WERI-Rb-1 (cell line): Measurements from ENCODE around the gene LBX1.

ENCODE experiments used
- DNase-seq: peaks from one replicate; pipeline ENCODE4 v3.0.0-alpha.2; 2020
- H3K27ac ChIP-seq: fragments of 250-450 bp; sonication (Bioruptor Pico); 2 replicates; pipeline ENCODE4 v1.5.1; 2020; ENCODE audit warnings: mild to moderate bottlenecking, moderate library complexity
- H3K27me3 ChIP-seq: fragments of 250-450 bp; sonication (Bioruptor Pico); 2 replicates; pipeline ENCODE4 v1.5.1; 2021; ENCODE audit warnings: mild to moderate bottlenecking, low read depth, moderate library complexity; ENCODE audit not compliant: insufficient read depth, severe bottlenecking
- H3K36me3 ChIP-seq: fragments of 250-450 bp; sonication (Bioruptor Pico); 2 replicates; pipeline ENCODE4 v1.5.1; 2020; ENCODE audit warnings: mild to moderate bottlenecking, moderate library complexity
- H3K4me3 ChIP-seq: 2 replicates; pipeline ENCODE4 v1.5.1; 2011; ENCODE audit warnings: low read depth, mild to moderate bottlenecking, control low read depth, low read length
- H3K9me3 ChIP-seq: fragments of 250-450 bp; sonication (Bioruptor Pico); 2 replicates; pipeline ENCODE4 v1.5.1; 2021; ENCODE audit warnings: mild to moderate bottlenecking, moderate library complexity; ENCODE audit not compliant: severe bottlenecking
- CTCF ChIP-seq: IDR thresholded peaks from 2 replicates; pipeline ENCODE4 v1.5.1; 2011; ENCODE audit warnings: low read depth, mild to moderate bottlenecking, control low read depth, inconsistent platforms, low read length

The LBX1 gene

GRCh38 chr10:101230183-101230917 lies 1.1 kb upstream of the LBX1 start:
- TF ChIP-seq CTCF: no peak
- peak overlapping the region; percentile 45; the same call in 1 of the 2 replicates for H3K27ac ChIP-seq
- no peaks in the 10 kb centered on the region for H3K27me3 ChIP-seq
- H3K36me3 ChIP-seq: no peaks in the 10 kb centered on the region
- H3K9me3 ChIP-seq: no peaks in the 10 kb centered on the region
- peak; percentile 58 for DNase-seq
- peak overlapping the region; percentile 66 for H3K4me3 ChIP-seq

GRCh38 chr10:101228966-101229265 lies 347 bp downstream of the LBX1 start:
- H3K4me3 ChIP-seq: peak overlapping the region; percentile 66
- no peaks in the 10 kb centered on the region for H3K27me3 ChIP-seq
- no peaks in the 10 kb centered on the region for H3K9me3 ChIP-seq
- no peaks in the 10 kb centered on the region for H3K36me3 ChIP-seq
- no peak overlapping the region for H3K27ac ChIP-seq
- peak; percentile 44 for DNase-seq
- TF ChIP-seq CTCF: no peak

- no peak overlapping the region for H3K27ac ChIP-seq
- peak; percentile 35; the same call in 1 of the 2 replicates for TF ChIP-seq CTCF
- DNase-seq: peak; percentile 60
- no peaks in the 10 kb centered on the region for H3K36me3 ChIP-seq
- no peaks in the 10 kb centered on the region for H3K27me3 ChIP-seq
- H3K4me3 ChIP-seq: peak overlapping the region; percentile 66
- peaks cover 2% of the 10 kb centered on the region for H3K9me3 ChIP-seq
Measured at GRCh38 chr10:101228153-101228965, 904 bp downstream of the LBX1 start.

GRCh38 chr10:101227429-101228152 lies 1.7 kb downstream of the LBX1 start:
- no peak overlapping the region for H3K4me3 ChIP-seq
- DNase-seq: no peak
- H3K27me3 ChIP-seq: no peaks in the 10 kb centered on the region

More at GRCh38 chr10:101227429-101228152, 1.7 kb downstream of the LBX1 start:
- Histone ChIP-seq H3K36me3 (no peaks in the 10 kb centered on the region), H3K27ac (no peak overlapping the region), H3K9me3 (peaks cover 2% of the 10 kb centered on the region)
- no peak for TF ChIP-seq CTCF
